ENCODE results near the gene SPDYE18. TPM values are rescaled to one million over a fixed set of nuclear protein-coding genes. Genes with fewer than 3 reads are reported as not detected.
"Not testable (repeated sequence)": the region's sequence is repeated elsewhere in the genome, so short reads cannot be mapped to it uniquely, and the experiment has no call there.

The SPDYE18 gene, protein sequence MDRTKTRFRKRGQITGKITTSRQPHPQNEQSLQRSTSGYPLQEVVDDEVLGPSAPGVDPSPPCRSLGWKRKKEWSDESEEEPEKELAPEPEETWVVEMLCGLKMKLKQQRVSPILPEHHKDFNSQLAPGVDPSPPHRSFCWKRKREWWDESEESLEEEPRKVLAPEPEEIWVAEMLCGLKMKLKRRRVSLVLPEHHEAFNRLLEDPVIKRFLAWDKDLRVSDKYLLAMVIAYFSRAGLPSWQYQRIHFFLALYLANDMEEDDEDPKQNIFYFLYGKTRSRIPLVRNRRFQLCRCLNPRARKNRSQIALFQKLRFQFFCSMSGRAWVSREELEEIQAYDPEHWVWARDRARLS
- total RNA-seq, result 0.55 TPM in 1 of 2 replicates, not detected in the other

DNA sequence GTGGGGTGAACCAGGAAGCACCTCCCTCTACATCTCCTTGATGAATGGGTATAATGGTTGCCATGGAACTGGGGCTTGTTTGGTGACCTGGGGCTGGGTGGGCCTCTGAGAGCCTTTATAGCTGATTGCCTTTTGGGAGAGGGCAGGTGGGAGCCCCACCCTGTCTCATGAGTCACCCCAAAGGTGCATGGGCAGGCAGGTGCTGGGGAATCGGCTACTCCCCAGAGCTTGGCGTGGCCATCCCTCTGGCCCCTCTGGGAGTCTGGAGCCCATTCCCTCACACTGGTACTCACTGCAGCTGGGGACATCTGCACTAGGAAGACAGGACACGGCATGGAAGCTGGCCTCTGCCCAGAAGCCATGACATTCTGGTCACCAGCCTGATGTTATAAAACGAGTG is at the start of gene SPDYE18:
Gene SPDYE18, minus strand, starts transcription at position 2 of the 400 bp plus-strand sequence. CDS start 2,046 bp downstream, outside the sequence.
- not testable (repeated sequence) for DNase-seq (ENCODE audit: low read depth)

DNA sequence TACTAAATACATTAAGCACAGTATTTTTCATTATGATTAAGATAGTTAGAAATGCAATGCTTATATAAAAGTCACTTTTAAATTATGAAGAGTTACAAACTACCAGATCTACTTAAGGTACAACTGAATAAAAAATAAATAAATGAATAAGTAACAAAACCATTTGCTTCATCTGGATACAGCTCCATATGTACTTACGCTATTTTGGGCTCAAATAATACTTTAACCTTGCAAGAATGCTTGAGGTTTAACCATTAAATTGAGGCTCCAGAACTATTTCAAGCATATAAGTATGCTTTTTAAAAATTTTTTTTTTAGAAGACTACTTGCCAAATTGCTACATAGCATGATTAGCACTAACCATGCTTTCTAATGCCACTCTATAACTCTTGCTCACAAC is 46.0 kb upstream of the SPDYE18 start:
- DNase-seq (ENCODE audit: low read depth), result not testable (repeated sequence)

DNA sequence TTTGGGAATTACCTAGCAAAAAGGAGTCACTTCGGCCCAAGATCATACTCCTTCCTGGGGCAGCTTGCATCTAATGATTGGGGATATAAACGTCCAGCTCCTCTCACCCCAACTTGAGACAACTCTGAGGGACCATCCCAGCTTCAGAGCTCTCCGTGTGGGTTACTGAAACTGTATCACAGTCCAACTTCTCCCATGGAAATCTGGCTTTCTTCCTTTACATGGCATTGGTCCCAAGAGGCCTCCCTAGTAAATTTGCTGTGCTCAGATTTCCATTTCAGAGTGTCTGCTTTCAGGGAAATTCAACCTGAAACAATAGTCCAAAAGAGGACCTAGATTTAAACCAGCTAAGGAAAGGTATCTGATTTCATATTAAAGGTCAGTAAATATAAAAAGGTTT is 45.3 kb upstream of the SPDYE18 start:
- not testable (repeated sequence) for DNase-seq (ENCODE audit: low read depth)

DNA sequence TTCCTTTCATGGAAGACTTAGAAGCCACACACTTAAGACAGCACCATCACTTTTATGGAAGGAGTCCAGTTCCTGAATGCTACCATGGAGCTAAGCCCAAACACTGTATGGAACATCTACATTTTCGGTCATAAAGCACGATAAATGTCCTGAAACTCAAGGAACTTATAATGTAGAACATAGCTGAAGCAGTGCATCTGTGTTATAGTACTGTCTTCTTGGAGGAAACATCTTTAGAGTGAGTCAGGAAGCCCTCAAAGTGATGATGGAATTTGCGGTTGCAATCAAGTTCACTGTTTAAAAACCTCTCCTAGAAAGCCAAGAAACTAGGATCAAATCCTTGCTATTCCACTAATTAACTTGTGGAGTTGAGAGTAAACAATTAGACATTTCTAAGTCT is 43.5 kb upstream of the SPDYE18 start:
- not testable (repeated sequence) for DNase-seq (ENCODE audit: low read depth)

DNA sequence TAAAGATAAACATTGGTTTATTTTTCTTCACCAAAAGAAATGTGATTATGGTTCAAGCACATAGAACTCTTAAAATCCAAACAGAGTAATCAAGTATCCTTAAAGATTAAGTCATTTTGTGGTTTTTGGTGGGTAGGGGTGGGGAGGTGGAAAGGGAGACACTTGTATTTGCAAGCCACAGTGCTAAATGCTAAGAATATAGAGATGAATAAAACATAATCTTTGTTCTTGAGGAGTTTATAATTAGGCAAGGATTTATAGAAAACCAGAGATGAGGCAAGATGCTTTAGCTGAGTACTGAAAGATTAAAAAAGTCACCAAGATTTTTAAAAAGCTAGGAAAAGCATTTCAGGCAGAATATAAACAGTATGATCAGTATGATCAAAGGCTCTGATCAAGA is 40.3 kb upstream of the SPDYE18 start:
- DNase-seq (ENCODE audit: low read depth), result not testable (repeated sequence)

DNA sequence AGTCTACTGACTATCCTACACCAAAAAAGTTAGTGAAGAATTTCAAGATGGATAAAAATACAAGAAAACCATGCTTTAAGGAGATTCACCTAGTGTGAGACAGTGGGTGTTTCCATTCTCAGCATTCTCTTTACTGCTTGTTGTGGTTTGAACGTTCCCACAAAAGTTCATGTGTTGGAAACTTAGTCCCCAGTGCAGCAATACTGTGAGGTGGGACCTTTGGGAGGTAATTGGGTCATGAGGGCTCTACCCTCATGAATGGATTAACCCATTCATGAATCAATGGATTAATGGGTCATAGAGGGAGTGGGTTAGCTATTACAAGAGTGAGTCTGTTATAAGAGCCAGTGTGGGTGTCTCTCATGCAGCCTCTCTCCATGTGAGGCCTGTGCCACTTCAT is 38.8 kb upstream of the SPDYE18 start:
- DNase-seq (ENCODE audit: low read depth), result not testable (repeated sequence)

DNA sequence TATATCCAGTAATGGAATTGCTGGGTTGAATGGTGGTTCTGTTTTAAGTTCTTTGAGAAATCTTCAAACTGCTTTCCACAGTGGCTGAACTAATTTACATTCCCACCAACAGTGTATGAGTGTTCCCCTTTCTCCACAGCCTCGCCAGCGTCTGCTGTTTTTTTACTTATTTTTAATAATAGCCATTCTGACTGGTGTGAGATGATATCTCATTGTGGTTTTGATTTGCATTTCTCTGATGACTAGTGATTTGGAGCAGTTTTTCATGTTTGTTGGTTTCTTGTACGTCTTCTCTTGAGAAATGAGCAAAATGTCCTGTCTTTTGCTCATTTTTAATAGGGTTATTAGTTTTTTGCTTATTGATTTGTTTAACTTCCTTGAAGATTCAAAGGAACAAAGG is 38.1 kb upstream of the SPDYE18 start:
- not testable (repeated sequence) for DNase-seq (ENCODE audit: low read depth)

DNA sequence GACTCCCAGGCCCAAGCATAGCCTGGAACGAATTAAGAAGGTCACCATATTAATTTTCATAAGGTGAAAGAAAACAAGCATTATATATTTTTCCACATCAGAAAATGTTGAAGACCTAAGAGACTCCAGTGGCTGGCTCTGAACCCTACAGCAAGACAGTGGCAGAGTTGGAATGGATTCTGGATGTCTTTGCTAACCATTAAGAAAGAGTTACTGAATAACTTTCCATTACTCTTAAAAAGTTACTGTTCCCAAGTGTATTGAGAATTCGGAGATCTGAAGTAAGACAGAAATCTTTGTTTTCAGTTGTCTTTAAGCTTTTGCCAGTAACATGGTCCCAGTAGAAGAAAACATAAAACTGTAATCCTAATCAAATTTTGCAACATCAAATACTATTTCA is 29.9 kb upstream of the SPDYE18 start:
- peak; percentile 58 for DNase-seq (ENCODE audit: low read depth)

DNA sequence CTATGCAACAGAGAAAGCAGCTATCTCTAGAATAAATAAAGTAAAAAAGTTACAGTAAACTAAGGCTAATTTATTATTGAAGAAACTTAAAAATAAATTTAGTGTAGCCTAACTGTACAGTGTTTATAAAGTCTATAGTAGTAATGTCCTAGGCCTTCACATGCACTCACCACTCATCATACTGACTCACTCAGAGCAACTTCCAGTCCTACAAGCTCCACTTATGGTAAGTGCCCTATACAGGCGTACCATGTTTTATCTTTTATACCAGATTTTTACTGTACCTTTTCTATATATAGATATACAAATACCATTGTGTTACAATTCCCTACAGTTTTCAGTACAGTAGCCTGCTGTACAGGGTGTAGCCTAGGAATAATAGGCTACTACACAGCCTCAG is 19.8 kb upstream of the SPDYE18 start:
- DNase-seq (ENCODE audit: low read depth), result not testable (repeated sequence)

DNA sequence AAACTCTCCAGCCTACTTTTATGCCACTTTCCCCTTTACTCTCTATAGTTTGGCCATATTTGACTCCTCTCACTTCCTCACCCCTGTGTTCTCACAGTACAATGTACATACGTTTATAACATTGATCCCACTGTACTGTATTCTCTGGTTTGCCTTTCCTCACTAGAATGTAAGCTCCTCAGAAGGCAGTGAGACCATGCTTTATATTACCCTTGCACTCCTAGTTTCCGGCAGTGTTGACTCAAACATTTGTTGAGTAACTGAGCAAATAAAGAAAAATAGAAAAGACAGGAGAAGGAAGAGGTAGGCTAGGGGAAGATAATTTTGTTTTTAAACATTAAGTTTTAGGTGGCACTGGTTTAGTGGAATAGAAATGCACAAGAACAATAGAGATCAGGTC is 17.9 kb upstream of the SPDYE18 start:
- DNase-seq (ENCODE audit: low read depth), result not testable (repeated sequence)

DNA sequence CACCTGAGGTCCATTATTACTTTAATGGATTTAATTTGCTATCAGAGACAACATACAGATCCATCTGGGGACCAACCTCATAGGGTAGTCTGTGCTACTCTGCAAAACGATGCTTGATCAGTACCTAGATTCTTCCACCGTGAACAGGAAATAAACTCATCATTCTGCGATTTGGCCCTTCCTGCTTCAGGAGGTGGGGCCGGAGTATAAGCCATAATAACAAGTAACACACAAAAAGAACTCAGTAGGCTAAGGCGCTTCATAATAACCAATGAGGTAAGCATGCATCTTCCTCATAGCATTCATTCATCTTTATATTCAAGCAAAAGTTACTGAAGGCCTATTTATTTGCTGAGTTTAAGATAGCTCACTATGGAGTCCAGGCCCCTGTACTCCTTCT is 17.3 kb upstream of the SPDYE18 start:
- not testable (repeated sequence) for DNase-seq (ENCODE audit: low read depth)

DNA sequence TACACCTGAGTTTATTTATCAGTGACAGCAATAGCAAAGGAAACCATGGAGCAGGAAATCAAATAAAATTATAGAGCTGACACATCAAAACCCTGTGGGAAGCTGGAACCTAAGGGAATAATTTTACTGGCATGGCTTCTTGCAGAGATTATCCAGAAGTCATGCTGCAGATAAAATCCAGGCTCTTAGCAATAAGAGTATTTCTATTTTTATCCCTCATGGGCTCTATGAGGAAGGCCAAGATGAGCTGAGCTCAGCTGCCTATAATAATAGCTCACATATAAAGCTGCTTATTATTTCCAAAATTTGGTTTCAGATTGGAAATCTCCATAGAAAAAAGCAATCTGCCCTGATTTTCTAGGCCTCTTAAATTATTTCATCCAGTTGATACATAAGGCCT is 16.8 kb upstream of the SPDYE18 start:
- DNase-seq (ENCODE audit: low read depth), result not testable (repeated sequence)

DNA sequence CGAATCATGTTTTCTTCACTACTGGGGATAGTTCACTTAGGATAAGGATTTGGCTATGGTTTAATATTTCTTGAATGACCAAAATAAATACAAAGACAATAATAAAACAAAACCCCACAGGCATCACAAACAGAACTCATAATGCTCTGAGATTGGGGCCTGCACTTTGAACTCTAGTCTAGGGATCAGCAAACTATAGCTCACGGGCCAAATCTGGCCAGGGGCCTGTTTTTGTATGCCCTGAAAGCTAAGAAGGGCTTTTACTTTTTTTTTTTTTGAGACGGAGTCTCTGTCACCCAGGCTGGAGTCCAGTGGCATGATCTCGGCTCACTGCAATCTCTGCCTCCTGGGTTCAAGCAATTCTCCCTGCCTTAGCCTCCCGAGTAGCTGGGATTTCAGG is 14.7 kb upstream of the SPDYE18 start:
- not testable (repeated sequence) for DNase-seq (ENCODE audit: low read depth)

DNA sequence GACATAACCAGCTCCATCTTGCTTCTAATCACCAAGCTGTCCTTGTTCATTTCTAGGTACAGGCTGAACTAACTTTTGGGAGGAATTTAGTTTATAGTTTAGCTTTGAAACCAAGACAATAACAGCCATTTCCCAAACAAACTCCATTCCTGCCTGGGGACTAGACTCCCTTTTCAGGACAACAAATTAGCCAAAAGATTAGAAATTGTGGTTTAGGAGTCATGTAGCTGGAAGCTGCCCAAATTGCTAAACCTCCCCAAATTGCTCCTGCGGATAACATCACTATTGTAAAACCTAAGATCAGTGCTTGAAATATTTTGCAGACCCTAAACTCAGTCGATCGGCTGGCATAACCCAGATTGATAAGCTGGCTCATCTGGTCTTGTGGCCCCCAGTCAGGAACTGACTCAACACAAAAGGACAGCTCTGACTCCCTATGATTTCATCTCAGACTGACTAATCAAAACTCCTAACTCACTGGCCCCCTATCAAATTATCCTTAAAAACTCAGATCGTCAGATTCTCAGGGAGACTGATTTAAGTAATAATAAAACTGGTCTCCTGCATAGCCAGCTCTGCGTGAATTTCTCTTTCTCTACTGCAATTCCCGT is 12.5 kb upstream of the SPDYE18 start:
- not testable (repeated sequence) for DNase-seq (ENCODE audit: low read depth)

DNA sequence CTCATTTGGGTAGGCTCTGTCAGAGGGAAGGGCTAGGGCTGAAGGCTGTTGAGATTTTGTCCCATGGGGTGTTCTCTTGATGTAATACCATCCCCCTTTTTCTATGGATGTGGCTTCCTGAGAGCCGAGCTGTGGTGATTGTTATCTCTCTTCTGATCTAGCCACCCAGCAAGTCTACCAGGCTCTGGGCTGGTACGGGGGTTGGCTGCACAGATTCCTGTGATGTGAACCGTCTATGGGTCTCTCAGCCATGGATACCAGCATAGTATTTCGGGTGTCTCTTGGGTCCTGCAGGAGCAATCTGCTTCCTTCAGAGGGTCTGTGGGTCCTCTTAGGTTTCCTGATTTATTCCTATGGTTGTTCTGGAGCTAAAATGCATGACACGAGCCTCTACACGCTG is 8.8 kb upstream of the SPDYE18 start:
- not testable (repeated sequence) for DNase-seq (ENCODE audit: low read depth)

DNA sequence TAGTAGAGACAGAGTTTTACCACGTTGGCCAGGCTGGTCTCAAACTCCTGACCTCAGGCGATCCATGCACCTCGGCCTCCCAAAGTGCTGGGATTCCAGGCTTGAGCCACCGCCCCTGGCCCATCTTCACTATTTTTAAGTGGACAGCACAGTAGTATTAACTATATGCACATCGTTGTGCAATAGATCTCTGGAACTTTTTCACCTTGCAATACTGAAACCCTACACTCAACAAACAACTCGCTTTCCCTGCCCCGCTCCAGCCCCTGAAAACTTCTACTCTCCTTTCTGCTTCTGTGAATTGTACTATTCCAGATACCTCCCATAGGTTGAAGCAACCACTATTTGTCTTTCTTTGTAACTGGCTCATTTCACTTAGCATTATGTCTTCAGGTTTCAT is 3.5 kb upstream of the SPDYE18 start:
- DNase-seq (ENCODE audit: low read depth), result not testable (repeated sequence)

DNA sequence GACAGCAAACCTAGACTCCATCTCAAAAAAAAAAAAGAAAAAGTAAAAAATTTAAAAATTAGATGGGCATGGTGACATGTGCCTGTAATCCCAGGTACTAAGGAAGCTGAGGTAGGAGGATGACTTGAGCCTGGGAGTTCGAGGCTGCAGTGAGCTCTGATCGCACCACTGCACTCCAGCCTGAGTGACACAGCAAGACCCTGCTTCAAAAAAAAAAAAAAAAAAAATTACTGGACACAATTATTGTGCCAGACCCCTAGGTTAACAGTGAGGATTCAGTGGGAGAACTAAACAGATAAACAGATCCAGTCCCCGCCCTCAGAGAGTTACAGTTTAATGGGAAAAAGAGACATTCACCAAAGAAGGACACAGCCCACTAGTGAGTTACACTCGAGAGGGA is 1.4 kb upstream of the SPDYE18 start:
- not testable (repeated sequence) for DNase-seq (ENCODE audit: low read depth)

DNA sequence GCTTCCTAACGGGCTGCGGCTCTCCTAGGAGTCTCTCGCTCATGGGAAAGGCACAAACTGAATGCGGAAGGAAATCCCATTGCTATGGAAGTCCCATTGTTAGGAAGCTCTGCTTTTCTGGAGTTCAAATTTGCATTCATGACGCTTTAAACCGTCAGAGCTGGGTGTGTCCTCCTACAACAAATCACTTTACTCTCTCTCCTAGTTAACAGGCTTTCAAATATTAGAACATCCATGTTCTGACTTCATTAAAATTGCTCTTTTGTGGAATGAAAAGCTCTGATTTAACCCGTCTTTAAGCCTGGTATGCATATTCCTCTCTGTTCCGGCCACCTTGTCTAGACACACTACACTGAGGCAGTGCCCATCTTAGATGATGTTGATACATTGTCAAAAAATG is 30.1 kb downstream of the SPDYE18 start, which contains the start of gene SPDYE17:
Gene SPDYE17, minus strand, starts transcription at position 101 of the 400 bp plus-strand sequence. CDS start 1,791 bp downstream, outside the sequence.
- not testable (repeated sequence) for DNase-seq (ENCODE audit: low read depth)

DNA sequence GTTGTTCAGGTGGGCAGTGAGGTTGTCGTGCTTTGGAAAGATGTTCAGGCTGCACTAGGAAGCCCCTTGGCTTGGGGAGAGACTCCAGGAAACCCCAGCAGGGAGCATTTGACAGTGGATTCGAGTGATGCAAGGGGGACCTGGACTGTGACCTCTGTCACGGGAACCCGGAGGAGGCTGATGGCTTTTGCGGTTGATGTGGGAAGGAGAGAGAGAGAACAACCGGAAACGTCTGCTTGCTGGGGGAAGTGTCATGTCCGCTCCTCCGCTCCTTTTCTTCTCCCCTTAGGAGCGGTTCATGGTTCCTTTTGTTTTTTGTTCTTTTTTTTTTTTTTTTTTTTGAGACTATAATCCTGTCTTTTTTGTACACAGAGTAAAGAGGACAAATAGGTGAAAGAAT is 36.0 kb downstream of the SPDYE18 start:
- DNase-seq (ENCODE audit: low read depth), result not testable (repeated sequence)

DNA sequence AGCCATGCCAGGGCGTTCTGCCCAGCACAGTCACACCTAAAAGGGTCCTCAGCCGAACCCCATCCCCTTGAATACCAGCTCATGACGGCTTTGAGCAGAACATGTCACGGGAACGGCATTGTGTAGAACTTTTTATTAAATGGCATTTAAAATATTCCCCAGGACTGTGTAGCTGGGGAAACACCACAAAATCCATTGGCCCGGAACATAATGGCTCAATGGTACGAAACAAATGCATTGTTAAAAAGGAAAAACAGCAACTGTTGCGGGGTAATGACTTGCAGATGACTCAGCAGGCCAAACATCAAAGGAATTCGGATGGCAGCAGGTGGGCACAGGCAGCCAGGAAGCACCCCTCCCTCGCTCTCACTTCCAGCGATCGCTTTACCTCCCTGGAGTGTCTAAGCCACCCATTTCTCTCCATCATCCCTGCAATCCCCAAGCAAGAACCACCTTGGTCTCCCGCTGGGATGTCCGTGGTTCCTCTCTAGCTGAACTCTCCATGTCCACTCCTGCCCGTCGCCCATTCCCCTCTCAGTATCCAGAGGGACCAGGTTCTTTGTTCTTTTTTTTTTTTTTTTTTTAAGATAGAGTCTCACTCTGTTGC is 52.2 kb downstream of the SPDYE18 start:
- DNase-seq (ENCODE audit: low read depth), result peak; percentile 97

DNA sequence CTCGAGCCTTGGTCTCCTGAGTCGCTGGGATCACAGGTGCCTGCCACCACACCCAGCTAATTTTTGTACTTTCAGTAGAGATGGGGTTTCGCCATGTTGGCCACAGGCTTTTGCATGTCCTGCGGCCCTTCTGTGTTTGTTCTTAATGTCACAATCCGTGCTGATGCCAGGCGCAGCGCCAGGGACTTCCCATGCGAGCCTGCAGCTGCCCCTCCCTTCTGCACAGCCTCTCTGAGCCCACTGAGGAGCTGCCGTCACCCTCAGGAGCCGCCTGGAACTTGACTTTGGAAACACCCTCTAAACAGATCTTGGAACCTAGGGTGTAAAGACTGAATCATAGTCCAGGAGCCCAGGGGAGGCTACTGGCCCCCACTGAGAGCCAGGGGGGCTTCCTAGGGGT is 54.4 kb downstream of the SPDYE18 start:
- DNase-seq (ENCODE audit: low read depth), result peak; percentile 65
